ENCODE data around the gene ZBTB34. TPM values are rescaled to one million over a fixed set of nuclear protein-coding genes. Genes with fewer than 3 reads are reported as not detected.
"Not testable (repeated sequence)": the region's sequence is repeated elsewhere in the genome, so short reads cannot be mapped to it uniquely, and the experiment has no call there.

Gene ZBTB34
- total RNA-seq, 2 experiments from 2014 or later: 4.6 to 4.7 TPM

DNA sequence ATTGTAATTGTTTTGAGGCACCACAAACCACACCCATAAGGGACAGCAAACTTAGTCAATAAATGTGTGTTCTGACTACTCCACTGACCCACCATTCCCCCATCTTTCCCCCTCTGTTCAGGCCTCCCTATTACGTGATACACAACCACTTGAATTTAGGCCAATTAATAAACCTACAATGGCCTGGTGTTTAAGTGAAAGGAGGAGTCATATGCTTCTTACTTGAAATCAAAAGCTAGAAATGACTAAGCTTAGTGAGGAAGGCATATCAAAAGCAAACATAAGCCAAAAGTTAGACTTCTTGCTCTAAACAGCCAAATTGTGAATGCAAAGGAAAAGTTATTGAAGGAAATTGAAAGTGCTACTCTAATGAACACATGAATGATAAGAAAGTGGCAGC is 41.0 kb upstream of the ZBTB34 start:
- DNase-seq: no peak
- Mint-ChIP-seq H3K27me3 (no peaks in the 10 kb centered on the region), H3K36me3 (ENCODE audit: low read depth) (peaks cover 68% of the 10 kb centered on the region), H3K27ac (peak overlapping the region; percentile 77), H3K4me3 (no peak overlapping the region), H3K9me3 (peaks cover 22% of the 10 kb centered on the region), H3K4me1 (ENCODE audit: low read depth) (peaks cover 33% of the 10 kb centered on the region)
- ChIA-PET CTCF (interaction anchor here (1.0 to 1.5 kb wide), 6 partner anchors 10 to 129 kb away, joined by 3 to 4 read pairs (median 4); no protein-coding TSS in a partner anchor), POLR2A (interaction anchor here (0.6 to 1.4 kb wide), 4 partner anchors 10 to 491 kb away, joined by 3 to 5 read pairs (median 4); partner anchors contain the start of gene ZBTB43)
- intact Hi-C loops (cut with micrococcal nuclease): no loop called here
- peak; percentile 77 for ATAC-seq
- TF ChIP-seq, protein P1, sequence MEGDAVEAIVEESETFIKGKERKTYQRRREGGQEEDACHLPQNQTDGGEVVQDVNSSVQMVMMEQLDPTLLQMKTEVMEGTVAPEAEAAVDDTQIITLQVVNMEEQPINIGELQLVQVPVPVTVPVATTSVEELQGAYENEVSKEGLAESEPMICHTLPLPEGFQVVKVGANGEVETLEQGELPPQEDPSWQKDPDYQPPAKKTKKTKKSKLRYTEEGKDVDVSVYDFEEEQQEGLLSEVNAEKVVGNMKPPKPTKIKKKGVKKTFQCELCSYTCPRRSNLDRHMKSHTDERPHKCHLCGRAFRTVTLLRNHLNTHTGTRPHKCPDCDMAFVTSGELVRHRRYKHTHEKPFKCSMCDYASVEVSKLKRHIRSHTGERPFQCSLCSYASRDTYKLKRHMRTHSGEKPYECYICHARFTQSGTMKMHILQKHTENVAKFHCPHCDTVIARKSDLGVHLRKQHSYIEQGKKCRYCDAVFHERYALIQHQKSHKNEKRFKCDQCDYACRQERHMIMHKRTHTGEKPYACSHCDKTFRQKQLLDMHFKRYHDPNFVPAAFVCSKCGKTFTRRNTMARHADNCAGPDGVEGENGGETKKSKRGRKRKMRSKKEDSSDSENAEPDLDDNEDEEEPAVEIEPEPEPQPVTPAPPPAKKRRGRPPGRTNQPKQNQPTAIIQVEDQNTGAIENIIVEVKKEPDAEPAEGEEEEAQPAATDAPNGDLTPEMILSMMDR (IDR thresholded peaks at IDR 0.05): no peak

DNA sequence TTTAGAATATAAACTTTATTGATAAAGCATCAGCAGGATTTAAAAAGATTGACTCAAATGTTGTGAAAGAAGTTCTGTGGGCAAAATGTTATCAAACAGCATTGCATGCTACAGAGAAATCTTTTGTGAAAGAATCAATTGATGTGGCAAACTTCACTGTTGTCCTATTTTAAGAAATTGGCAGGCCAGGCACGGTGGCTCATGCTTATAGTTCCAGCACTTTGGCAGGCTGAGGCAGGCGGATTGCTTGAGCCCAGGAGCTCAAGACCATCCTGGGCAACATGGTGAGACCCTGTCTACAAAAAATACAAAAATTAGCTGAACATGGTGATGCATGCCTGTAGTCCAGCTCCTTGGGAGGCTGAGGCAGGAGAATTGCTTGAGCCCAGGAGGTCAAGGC is 38.2 kb upstream of the ZBTB34 start:
- H3K4me1 Mint-ChIP-seq (ENCODE audit: low read depth): peaks cover 35% of the 10 kb centered on the region
- ATAC-seq (no peak), DNase-seq (no peak)
- peaks cover 14% of the 10 kb centered on the region for H3K9me3 Mint-ChIP-seq
- no peak overlapping the region for H3K27ac Mint-ChIP-seq
- ChIA-PET CTCF (no interaction called here), POLR2A (no interaction called here)
- H3K36me3 Mint-ChIP-seq (ENCODE audit: low read depth): peaks cover 55% of the 10 kb centered on the region
- H3K27me3 Mint-ChIP-seq: no peaks in the 10 kb centered on the region
- intact Hi-C loops (cut with micrococcal nuclease): no loop called here
- no peak overlapping the region for H3K4me3 Mint-ChIP-seq
- TF ChIP-seq, protein P1 (IDR thresholded peaks at IDR 0.05): no peak

DNA sequence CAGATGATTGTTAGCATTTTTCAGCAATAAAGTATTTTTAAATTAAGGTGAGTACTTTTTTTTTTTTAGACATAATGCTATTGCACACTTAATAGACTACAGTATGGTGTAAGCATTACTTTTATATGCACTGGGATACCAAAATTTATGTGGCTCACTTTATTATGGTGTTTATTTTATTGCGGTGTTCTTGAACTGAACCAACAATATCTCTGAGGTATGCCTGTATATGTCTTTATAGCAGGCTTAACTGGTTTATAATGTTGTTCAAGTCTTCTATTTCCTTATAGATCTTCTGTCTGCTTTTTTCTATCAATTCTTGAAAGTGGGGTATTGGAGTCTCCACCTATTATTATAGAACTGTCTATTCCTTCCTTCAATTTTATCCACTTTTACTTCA is 37.6 kb upstream of the ZBTB34 start:
- ChIA-PET CTCF (no interaction called here), POLR2A (no interaction called here)
- ATAC-seq: no peak
- Mint-ChIP-seq H3K9me3 (peaks cover 13% of the 10 kb centered on the region), H3K36me3 (ENCODE audit: low read depth) (peaks cover 51% of the 10 kb centered on the region), H3K27me3 (no peaks in the 10 kb centered on the region), H3K4me3 (no peak overlapping the region), H3K27ac (no peak overlapping the region), H3K4me1 (ENCODE audit: low read depth) (peaks cover 35% of the 10 kb centered on the region)
- DNase-seq: no peak
- intact Hi-C loops (cut with micrococcal nuclease): no loop called here
- TF ChIP-seq, protein P1 (IDR thresholded peaks at IDR 0.05): no peak

DNA sequence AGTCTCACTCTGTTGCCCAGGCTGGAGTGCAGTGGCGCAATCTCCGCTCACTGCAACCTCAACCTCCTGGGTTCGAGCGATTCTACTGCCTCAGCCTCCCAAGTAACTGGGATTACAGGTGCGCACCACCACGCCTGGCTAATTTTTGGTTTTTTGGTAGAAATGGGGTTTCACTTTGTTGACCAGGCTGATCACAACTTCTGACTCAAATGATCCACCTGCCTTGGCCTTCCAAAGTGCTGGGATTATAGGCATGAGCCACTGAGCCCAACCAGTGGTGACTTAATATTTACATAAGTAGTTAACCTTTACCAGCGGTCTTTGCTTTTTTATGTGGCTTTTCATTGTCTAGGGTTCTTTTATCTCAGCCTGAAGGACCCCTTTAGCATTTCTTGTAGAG is 36.4 kb upstream of the ZBTB34 start:
- peaks cover 30% of the 10 kb centered on the region for H3K4me1 Mint-ChIP-seq (ENCODE audit: low read depth)
- peaks cover 40% of the 10 kb centered on the region for H3K36me3 Mint-ChIP-seq (ENCODE audit: low read depth)
- DNase-seq; intact Hi-C loops (cut with micrococcal nuclease); H3K27ac Mint-ChIP-seq; H3K27me3 Mint-ChIP-seq; ATAC-seq; H3K9me3 Mint-ChIP-seq; H3K4me3 Mint-ChIP-seq: not testable (repeated sequence)
- ChIA-PET POLR2A (interaction anchor here (0.6 kb wide), 1 partner anchor 44 kb away, joined by 4 read pairs; no protein-coding TSS in a partner anchor), CTCF (interaction anchor here (1.2 kb wide), 1 partner anchor 48 kb away, joined by 3 read pairs; no protein-coding TSS in a partner anchor)

- no peak for ATAC-seq
- intact Hi-C loops (cut with micrococcal nuclease): no loop called here
- no peak overlapping the region for H3K27ac Mint-ChIP-seq
- H3K4me3 Mint-ChIP-seq: no peak overlapping the region
- no peaks in the 10 kb centered on the region for H3K27me3 Mint-ChIP-seq
- no peaks in the 10 kb centered on the region for H3K9me3 Mint-ChIP-seq
- DNase-seq: no peak
- H3K36me3 Mint-ChIP-seq (ENCODE audit: low read depth): peaks cover 24% of the 10 kb centered on the region
- ChIA-PET CTCF (interaction anchor here (1.3 kb wide), 1 partner anchor 32 kb away, joined by 4 read pairs; no protein-coding TSS in a partner anchor), POLR2A (no interaction called here)
- TF ChIP-seq, protein P1 (IDR thresholded peaks at IDR 0.05): no peak
- H3K4me1 Mint-ChIP-seq (ENCODE audit: low read depth): peaks cover 23% of the 10 kb centered on the region
These were observed 33.2 kb upstream of the ZBTB34 start for GRCh38 chr9:126827227-126827626.
